Activated T-cell treated with anti-CD3 and anti-CD28 coated beads for 1 hour (primary cell): ENCODE data around the gene RCL1.

Experiments used
- DNase-seq: peaks from one replicate; pipeline ENCODE4 v3.0.0-alpha.2; 2020; ENCODE audit warnings: low read depth

RCL1 gene

DNA sequence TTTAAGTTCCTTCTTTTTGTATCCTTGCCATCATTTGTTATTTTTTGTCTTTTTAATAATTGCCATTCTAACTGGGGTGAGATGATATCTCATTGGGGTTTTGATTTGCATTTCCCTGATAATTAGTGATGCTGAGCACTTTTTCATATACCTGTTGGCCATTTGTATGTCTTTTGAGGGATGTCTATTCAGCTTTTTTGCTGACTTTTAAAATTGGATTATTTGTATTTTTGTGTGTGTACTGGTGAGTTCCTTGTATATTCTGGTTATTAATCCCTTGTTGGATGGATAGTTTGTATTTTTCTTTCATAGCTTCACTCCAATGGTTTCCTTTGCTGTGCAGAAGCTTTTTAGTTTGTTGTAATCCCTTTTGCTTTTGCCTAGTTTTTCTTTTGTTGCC lies 19.1 kb downstream of the RCL1 start:
- DNase-seq: no peak

DNA sequence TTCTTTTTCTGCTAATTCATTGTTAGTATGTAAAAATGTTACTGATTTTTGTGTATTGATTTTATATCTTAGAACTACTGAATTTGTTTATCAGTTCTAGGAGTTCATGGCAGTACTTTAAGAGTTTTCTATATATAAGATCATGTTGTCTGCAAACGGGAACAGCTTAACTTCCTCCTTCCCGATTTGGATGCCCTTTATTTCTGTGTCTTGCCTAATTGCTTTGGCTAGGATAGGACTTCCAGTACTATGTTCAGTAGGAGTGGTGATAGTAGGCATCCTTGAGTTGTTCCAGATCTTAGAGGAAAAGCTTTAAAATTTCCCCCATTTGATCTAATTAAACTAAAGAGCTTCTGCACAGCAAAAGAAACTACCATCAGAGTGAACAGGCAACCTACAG lies 20.1 kb downstream of the RCL1 start:
- DNase-seq: no peak

DNA sequence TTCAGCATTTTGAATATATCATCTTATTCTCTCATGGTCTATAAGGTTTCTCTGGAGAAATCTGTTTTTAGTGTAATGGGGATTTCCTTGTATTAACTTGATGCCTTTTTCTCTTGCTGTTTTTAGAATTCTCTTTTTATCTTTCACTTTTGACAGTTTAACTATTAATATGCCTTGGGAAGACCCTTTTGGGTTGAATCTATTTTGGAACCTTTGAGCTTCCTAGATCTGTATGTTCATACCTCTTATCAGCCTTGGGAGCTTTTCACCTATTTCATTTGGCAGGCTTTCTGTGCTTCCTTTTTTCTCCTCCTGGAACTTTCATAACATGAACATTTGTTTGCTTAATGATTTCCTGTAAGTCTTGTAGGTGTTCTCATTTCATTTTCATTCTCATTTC lies 22.2 kb downstream of the RCL1 start:
- DNase-seq: no peak

DNA sequence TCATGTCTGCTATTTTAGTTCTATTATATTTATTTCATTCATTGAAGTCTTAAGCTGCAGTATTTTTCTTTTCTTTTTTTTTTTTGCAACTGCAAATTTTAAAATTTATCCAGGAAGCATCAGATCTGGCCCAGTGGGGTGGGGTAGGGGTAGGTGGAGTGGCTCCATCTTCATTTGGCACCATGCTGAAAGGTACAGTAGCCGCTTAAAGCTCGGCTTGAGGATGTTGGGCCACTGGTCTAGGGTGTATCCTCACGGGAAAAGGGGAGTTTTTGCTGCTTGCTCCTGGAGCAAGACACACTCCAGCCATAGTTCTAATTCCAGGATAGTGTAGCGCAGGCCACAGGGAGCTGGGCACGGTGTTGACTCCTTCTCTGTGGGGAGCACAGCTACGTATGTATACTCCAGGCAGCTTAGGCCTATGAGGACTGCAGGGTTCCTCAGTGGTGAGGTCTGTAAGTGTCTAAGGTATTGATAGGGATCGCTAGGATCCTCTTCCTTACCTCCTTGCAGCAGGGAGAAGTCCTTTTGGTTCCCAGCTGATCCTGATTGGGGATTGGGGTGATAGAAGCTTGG lies 22.7 kb downstream of the RCL1 start:
- DNase-seq: no peak

DNA sequence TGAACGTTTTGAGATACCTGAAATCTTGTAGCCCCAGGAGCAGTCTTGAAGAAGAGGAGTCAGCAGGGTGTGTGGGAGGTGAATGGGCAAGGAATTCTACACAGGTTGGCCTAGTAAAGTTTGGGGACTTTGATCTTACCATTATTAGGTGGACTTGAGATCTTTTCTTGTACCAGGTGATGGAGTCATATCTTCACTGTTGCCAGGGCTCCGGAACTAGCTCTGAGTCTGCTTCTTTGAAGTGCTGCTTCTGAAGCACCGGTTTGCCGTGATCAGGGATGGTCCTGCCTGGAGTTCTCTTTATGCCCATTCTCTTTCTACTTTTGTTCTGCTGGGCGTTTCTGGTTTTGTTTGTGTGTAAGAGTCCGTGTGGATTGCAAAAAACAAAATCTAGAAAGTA lies 27.4 kb downstream of the RCL1 start:
- DNase-seq: no peak

DNA sequence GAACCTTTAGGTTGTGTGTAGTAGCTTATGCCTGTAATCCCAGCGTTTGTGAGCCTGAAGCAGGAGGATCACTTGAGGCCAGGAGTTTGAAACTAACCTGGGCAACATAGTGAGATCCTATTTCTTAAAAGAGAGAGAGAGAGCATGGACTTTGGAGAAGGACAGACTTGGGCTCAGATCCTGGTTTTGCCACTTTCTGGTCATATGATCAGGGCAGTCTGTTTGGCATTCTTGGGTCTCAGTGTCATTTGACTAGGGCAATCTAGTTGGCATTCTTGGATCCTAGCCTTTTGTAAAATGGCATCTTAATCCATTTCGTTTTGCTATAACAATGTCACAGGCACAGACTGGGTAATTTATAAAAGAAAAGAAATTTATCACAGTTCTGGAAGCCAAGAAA lies 28.4 kb downstream of the RCL1 start:
- DNase-seq: no peak

DNA sequence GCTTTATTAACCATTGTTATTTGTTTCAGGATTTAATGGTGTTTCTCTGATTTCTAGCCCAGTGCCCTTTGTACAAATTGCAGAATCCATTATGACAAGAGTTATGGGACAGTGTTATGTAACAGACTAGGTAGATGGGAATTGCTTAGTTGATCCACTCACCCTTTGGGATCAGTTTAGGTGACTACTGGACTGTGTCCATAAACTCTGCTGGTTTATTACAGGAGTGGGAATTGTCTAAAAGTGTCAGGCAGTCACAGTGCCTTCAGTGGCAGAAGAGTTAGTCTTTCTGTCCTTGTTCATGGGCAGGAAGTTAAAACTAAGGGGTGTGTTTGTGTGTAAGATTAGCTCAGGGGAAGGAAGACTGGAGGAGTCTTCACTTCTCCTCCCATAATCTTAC lies 29.3 kb downstream of the RCL1 start:
- no peak for DNase-seq

DNA sequence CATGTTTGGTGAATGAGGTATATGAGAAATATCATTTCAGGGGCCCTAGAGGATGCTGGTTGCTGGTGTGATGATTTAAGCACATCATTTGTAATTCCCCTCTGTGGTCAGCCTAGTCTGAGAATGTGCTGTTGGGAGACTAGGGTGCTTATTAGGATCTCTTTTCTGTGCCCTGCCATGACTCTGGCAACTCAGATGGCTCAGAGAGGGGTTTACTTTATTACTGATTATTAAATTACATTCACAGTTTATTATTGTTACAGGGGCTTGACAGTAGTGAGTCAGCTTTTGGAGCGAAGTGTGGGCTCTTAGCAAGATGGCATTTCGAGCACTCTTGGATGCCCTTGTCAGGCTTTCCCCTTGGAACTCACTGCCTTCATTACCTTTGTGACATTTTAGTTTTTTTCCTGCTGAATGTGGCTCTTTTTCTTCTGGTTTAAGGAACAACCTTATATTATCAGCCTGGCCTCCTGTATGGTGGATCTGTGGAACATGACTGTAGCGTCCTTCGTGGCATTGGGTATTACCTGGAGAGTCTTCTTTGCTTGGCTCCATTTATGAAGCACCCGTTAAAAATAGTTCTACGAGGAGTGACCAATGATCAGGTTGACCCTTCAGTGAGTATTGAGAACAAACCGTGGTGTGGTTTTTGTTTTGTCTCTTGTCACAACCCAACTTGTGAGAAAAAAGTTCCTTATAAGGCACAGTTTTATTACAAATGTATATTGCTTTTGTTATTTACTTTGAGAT lies 33.8 kb downstream of the RCL1 start:
- DNase-seq: no peak

DNA sequence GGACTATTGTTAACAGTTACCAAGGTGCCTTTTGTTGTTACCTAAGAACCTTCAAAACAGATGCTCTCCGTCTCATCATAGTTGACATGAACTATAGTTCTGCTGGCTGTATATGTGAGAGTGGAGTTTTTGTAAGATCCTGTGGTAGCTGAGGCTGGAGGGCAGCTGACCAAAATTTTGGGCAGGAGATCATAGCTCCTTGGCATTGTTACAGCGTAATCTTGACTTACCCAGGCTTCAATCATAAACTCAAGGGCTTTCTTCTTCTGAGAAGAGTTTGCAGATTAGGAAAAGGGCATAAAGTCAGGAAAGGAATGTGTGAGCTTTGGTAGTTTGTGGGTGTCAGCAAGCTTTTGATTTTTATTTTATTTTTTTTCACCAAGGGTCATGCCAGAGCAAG lies 34.5 kb downstream of the RCL1 start:
- DNase-seq: no peak

DNA sequence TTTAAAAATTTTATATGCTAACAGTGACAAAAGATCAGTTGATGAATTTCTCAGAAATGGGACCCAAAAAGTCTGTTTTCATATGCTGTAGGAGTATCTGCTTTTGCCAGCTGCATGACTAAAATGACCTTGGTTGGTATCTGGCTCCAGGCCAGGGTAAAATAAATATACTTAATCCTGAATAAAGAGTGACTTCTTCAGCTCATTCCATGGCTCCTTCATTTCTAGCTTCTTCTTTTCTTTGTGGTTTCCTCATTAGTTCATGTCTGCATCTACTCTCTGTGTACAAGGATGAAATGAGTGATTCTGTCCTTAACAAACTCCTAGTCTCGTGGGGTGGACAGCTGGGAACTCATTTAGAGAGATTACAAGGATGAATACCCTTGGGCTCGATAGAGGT lies 36.0 kb downstream of the RCL1 start:
- DNase-seq: no peak

DNA sequence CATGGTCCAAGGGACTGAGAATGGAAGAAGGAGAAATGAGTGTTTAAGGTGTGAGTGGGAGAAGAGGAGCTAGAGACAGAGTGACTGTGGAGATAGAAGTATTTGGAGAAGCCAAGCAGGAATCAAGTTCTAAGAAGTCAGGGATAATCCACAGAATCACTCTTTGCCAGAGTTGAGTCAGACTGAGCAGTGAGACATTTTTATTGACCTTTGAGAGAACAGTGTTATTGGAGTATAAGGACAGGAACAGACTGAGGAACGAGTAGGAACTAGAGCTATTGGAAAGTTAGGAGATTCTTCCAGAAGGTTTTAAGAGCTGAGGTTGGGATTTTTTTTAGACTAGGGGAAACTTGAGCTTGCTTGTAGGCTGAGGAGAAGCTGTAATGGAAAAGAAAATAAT lies 37.2 kb downstream of the RCL1 start:
- no peak for DNase-seq

DNA sequence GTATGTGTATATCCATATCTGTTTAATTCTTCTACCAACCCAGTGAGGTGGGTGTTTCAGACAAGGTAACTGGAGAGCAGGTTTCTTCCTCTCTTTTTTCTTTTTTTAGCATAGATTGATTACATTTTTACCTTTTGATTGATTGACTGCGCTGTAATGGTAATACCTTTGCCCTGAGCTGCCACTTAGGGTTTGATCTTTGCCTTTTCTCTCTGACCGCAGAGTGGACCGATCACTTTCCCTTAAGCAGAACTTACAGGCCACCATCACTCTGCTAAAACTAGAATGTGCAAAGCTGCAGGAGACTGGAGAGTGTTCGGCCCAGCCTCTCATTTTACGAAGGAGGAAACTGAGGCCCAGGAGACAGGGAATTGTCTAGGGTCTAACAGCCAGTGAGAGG lies 38.0 kb downstream of the RCL1 start:
- no peak for DNase-seq

DNA sequence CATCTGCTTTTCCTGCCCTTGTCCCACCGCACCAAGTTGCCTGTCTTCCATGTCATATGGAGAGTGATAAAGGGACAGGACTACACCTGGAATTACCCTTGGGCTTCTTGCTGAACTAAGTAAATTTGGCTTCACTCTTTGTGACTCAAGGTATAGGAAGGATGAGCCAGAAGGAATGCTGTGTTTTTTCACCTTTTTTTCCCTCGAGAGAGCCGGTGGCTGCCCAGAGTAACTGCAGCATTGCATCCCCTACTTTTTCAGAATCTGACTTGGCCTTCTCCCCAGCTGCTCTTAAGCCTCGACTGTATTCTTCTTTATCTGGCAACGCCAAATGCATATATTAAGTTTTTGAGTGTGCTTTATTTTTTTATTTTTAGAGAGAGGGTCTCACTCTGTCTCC lies 38.4 kb downstream of the RCL1 start:
- no peak for DNase-seq

DNA sequence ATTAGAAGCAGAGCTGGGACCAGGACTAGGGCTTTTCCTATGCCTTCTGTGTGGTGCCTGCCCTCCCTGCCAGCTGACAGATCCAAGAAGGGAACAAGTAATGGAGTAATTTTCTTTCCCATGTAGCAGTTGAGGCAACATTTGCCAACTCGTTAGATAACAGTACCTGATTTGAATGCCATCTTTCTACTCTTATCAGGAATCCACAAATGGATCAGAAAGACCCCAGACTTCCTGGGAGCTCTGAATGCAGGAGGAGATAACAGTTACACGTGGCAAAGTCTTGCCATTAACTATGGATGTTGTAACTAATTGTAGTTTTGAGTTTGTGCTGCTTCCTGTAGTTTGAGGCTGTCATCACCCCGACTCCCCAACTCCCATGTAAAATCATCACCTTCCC lies 39.2 kb downstream of the RCL1 start:
- DNase-seq: no peak

DNA sequence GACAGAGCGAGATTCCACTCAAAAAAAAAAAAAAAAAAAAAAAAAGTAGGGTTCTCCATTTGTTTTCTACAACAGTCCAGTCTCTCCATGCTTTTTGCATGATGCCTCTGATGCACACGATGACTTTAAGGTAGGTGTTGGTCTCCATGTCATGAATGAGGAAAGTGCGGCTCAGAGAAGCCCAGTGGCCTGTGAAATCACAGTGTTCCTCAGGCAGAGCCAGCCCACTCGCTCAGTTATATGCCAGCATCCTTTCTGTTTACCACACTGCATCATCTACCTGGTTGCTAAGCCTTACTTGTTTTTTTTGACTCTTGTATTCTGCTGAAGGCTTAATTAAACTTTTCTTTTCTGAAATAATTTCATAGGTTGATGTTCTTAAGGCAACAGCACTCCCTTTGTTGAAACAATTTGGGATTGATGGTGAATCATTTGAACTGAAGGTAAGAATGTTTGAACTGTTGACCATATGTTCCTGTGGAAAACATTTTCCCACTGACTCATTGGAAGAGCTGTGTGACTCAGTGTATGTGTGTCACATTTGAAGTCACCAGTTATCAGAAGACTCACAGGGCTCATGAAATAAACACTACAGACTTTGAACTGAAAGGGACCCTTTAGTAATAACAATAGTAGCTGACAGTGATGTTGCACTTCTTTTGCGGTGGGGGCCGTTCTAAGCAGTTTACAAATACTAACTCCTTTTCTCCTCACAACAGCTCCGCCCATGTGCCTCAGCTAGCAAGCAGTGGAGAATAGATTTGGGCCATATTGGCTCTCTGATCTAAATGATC lies 40.2 kb downstream of the RCL1 start:
- no peak for DNase-seq

DNA sequence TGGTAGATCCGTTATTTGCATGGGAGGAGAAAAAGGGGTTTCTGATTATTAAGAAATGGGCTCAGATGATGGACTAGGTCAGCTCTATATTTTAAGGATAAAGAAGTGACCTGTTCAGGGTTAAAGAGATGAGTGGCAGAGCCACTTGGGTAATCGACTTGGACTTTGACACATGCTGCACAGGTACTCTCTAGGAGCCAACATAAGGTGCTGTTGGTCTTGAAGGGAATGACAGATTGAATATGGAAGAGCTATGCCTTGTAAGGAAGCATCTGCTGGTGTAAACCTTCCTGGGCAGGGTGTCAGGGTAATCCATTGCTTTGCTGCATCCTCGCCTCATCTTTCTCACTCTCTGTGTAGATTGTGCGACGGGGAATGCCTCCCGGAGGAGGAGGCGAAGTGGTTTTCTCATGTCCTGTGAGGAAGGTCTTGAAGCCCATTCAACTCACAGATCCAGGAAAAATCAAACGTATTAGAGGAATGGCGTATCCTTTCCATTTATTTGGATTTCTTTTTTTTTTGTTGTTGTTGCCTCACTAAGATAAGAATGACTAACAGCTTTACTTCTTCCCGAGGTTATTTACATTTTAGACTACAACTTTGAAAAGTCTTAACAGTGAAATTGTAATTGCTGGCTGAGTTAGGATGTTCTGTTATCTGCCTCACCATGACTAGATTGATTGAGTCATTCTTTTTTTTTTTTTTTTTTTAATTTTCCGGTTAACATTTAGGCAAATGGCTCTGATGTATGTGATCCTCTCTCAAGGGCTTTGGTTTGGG lies 41.2 kb downstream of the RCL1 start:
- no peak for DNase-seq

DNA sequence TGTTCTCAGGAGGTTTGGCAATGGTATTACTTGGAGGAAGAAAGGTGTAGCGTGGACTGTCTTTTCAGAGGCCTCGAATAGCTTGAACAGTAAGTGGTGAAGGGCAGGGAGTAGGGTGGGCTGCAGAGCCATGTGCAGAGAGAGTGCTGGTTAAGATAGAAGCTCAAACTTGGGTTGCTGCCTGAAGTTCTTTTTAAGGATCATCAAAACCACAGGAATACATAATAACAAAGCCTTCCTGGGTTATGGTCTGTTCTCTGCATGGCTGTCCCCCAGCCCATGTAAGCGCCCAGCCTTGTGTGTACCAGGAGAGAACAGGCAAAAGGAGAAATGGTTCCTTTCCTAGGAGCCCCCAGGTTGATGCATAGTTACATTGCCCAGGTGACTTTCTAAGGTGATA lies 43.9 kb downstream of the RCL1 start:
- DNase-seq: no peak

DNA sequence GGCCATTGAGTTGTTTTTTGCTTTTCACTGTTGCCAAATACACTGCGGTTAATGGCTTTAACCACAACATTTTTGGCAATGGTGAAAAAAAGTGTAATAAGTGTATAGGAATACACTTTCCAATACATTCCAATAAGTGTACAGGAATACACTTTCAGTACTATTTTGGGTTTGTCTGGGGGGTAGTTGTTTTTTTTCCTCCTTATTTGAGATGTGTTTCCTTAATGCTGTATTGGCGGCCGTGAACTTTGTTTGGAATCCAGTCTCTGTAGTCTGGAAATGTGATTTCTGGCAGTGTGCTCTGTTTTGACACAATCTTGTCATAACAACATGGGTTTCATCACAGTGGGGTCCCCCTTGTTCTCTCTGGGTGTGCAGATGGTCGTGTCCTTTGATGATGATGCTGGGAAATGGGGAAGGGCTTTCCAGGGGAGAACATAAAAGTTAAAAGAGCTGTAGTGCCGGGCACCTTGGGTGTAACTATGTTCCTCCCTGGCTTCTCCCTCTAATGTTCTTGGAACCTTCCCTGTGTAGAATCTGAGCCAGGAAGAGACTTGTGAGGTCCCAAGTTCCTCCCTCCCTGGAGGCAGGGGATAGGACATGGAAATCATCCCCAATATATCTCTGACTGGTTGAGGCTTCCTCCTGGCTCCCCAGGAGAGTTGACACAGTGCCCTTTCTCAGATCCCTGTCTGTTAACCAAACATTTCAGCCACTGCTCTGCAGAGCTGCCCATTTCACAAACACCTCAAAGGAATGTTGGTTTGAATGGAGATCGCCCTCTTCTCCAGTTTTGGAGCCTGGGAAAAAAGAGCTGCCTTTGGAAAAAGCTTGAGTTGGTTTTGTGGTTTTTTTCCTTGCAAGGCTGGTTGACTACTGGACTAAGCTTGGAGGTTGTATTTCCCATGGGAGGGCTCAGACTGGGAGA lies 44.8 kb downstream of the RCL1 start:
- no peak for DNase-seq

DNA sequence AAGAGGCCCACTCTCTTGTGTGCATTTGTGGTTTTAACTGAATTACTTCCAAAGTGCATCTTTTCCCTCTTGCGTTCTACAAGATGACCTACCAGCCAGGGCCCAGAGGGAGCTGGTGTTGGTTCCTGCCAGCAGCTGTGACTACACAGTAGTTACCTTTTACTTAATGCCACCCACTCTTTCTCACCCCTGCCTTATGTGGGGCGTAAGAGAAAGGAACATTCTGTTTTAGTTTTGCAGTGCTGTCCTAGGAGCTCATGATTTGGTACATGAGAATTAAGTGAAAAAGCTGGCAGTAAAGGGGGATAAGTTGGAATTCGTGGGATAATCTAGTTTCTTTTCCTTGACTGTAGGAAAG lies 45.4 kb downstream of the RCL1 start:
- no peak for DNase-seq

DNA sequence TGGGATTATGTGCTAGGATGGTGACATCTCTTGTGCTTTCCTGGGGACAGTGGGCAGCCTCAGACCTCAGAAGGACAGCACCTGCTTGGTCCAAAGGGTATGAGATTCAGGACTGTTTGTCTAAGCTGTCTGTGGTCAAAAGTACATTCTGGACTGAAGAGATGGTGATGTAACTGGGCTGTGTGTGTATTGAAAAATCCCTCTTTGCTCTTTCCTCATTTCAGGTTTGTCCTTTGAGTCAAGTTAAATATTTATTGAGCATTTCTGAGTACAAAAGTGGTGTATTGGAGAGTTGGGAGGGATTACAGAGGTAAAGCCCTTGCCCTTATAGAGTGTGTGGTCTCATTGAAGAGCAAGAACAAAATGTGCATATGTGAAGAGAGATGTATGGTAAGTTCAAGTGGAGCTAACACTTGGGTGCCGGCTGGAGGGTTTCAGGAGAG lies 46.7 kb downstream of the RCL1 start:
- DNase-seq: no peak

DNA sequence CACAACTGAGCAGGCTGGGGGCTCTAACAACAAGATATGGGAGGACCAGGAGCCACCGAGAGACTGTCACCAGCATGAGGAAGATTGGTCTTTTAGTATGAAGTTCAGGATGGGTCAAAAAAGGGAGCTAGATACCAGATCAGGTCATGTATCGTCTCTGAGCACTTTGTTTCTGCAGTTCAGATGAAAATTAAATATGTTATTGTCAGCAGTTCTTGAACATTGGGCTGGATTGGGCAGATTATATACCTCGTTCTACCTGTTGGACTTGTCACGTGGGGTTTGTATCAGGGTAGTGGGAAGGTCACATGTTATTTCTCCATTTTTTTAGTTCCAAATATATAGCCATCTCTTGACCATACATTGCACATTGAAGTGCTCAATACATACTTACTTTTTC lies 47.3 kb downstream of the RCL1 start:
- DNase-seq: no peak

DNA sequence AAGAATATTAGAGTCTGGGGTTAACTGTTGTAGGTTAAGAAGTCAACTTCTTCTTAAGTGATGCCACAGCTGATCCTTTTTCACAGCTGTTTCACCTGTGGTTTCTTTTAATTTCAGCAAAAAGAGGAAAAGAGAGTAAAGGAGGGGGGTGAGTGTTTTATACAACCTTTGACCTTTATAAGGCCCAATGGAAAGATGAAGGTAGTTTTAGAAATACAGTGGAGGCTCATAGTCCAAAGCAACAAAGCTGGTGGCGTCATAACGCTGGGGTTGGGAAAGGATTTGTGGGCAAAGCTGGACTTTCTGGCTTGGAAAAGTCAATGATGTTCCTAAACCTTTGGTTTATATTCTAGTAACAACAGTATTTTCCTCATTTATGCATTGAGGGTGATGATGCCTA lies 49.5 kb downstream of the RCL1 start:
- DNase-seq: no peak
